ENCODE measurements around the gene NISCH. TPM values are rescaled to one million over a fixed set of nuclear protein-coding genes. Genes with fewer than 3 reads are reported as not detected.

NISCH gene
- total RNA-seq, 1 experiment from 2014 or later: 104 TPM

DNA sequence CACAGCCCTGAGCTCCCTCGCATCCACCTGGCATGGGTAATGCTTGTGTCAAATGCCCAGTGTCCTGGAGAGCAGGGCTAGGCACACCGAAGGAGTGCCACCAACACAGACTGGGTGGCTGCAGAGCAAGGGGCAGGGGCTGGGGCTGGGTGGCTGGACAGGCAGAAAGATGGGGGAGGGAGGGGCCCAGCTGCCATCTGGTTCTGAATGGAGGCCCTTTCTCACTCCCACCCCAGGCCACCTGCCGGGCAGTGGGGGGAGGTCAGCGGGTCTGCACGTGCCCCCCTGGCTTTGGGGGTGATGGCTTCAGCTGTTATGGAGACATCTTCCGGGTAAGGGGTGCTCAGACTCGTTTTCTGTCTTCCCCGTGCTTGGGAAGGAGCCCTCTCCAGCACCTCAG, 56.7 kb downstream of the NISCH start:
- Mint-ChIP-seq H3K9me3 (no peaks in the 10 kb centered on the region; a peak in 1 of 5 replicates), H3K27ac (no peak overlapping the region), H3K36me3 (ENCODE audit: insufficient read depth in 1 of 3, low read depth in 3 of 3) (no peaks in the 10 kb centered on the region; a peak in 1 of 7 replicates), H3K4me3 (no peak overlapping the region), H3K27me3 (ENCODE audit: low read depth) (peaks cover 2% of the 10 kb centered on the region), H3K4me1 (peaks cover 6 to 7% of the 10 kb centered on the region in 2 experiments)
- Histone ChIP-seq H3T11ph (ENCODE audit: low read length) (no peak overlapping the region), H4K91ac (ENCODE audit: insufficient read length, low read depth, low read length) (no peak overlapping the region), H3K56ac (ENCODE audit: insufficient read length, low read depth, low read length) (no peak overlapping the region), H3K27ac (ENCODE audit: insufficient read length, low read depth, low read length) (no peak overlapping the region), H3K9ac (ENCODE audit: extremely low read depth, insufficient read length, low read length) (no peak overlapping the region), H2BK15ac (ENCODE audit: low read depth, low read length) (no peak overlapping the region), H3K4me2 (ENCODE audit: insufficient read depth, insufficient read length, low read length) (no peak overlapping the region), H3K9me3 (ENCODE audit: control insufficient read depth, low read depth, low read length) (no peaks in the 10 kb centered on the region), H4K5ac (ENCODE audit: insufficient read length, low read depth, low read length) (no peak overlapping the region), H3K18ac (ENCODE audit: insufficient read length, low read depth, low read length) (no peak overlapping the region), H3K23me2 (ENCODE audit: insufficient read length, low read depth, low read length, poor library complexity, severe bottlenecking) (no peaks in the 10 kb centered on the region), H3K79me1 (ENCODE audit: insufficient read depth, low read depth, low read length, poor library complexity, severe bottlenecking) (no peaks in the 10 kb centered on the region), H3K4me1 (ENCODE audit: insufficient read depth, low read length) (no peaks in the 10 kb centered on the region), H2BK20ac (ENCODE audit: low read depth, low read length, poor library complexity, severe bottlenecking) (no peak overlapping the region), H3K79me2 (ENCODE audit: insufficient read depth, low read length) (no peaks in the 10 kb centered on the region), H2BK12ac (ENCODE audit: insufficient read length, low read depth, low read length) (no peak overlapping the region), H3K23ac (ENCODE audit: insufficient read length, low read depth, low read length) (no peak overlapping the region), H3K14ac (ENCODE audit: insufficient read depth, low read length) (peak overlapping the region; percentile 6; the same call in 1 of the 2 replicates), H2AK5ac (ENCODE audit: insufficient read length, low read length) (no peak overlapping the region), H4K20me1 (ENCODE audit: control insufficient read depth, insufficient read depth, insufficient read length) (peaks cover 3% of the 10 kb centered on the region), H2AFZ (ENCODE audit: low read length) (no peak overlapping the region), H3K27me3 (ENCODE audit: insufficient read depth, low read length) (no peaks in the 10 kb centered on the region), H4K8ac (replicated peaks; ENCODE audit: insufficient read length, low read depth, low read length) (no peak overlapping the region), H2BK120ac (ENCODE audit: low read depth, low read length, poor library complexity, severe bottlenecking) (no peak overlapping the region), H2BK5ac (ENCODE audit: insufficient read length, low read length) (no peak overlapping the region), H3K4ac (ENCODE audit: low read depth, low read length) (no peak overlapping the region)
- TF ChIP-seq, protein P1, sequence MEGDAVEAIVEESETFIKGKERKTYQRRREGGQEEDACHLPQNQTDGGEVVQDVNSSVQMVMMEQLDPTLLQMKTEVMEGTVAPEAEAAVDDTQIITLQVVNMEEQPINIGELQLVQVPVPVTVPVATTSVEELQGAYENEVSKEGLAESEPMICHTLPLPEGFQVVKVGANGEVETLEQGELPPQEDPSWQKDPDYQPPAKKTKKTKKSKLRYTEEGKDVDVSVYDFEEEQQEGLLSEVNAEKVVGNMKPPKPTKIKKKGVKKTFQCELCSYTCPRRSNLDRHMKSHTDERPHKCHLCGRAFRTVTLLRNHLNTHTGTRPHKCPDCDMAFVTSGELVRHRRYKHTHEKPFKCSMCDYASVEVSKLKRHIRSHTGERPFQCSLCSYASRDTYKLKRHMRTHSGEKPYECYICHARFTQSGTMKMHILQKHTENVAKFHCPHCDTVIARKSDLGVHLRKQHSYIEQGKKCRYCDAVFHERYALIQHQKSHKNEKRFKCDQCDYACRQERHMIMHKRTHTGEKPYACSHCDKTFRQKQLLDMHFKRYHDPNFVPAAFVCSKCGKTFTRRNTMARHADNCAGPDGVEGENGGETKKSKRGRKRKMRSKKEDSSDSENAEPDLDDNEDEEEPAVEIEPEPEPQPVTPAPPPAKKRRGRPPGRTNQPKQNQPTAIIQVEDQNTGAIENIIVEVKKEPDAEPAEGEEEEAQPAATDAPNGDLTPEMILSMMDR (conservative IDR thresholded peaks at IDR 0.05): no peak
- no peak for DNase-seq
- no CpG with 5 or more reads among the region's 8 CpGs for WGBS (ENCODE audit: extremely low coverage, insufficient read length, low lambda C conversion rate)

Data from H9 (cell line).